Gastroesophageal sphincter (tissue), 4 donors: ENCODE data around the gene AUTS2. TPM values are rescaled to one million over a fixed set of nuclear protein-coding genes. Genes with fewer than 3 reads are reported as not detected.

ENCODE experiments used
- ATAC-seq: fragments of 150-250 bp; one replicate; pipeline ENCODE4 v1.9.1; 2016; ENCODE audit warnings: mild to moderate bottlenecking, moderate library complexity
- H3K27ac ChIP-seq, 4 donors: fragments of 200-600 bp; sonication (generic) in 3 of 4; 1 replicate in 3 of 4; 2 replicates in 1 of 4; pipeline ENCODE4 v1.5.1; 2016 to 2019
- H3K27me3 ChIP-seq: fragments of 200-600 bp; sonication (generic); one replicate; pipeline ENCODE4 v1.5.1; 2019
- H3K36me3 ChIP-seq, 2 donors: fragments of 200-600 bp; sonication (generic); one replicate each; pipeline ENCODE4 v1.5.1; 2019; ENCODE audit warnings: control low read depth in 1 of 2
- H3K4me1 ChIP-seq, 3 donors: fragments of 200-600 bp; sonication (generic); 1 replicate in 2 of 3; 2 replicates in 1 of 3; pipeline ENCODE4 v1.5.1; 2016 to 2019; ENCODE audit warnings: control low read depth in 2 of 3
- H3K4me3 ChIP-seq, 2 donors: fragments of 200-600 bp; sonication (generic); one replicate each; pipeline ENCODE4 v1.5.1; 2019; ENCODE audit warnings: mild to moderate bottlenecking in 1 of 2, moderate library complexity in 1 of 2
- H3K9me3 ChIP-seq, 3 donors: fragments of 200-600 bp; sonication (generic); one replicate each; pipeline ENCODE4 v1.5.1; 2017 to 2019; ENCODE audit warnings: control low read depth in 2 of 3
- EP300 ChIP-seq: sonication (generic); formaldehyde crosslinking; IDR thresholded peaks from one replicate; pipeline ENCODE4 v1.6.1; 2017; ENCODE audit warnings: antibody characterized with exemption, mild to moderate bottlenecking
- POLR2A ChIP-seq, 2 donors: fragments of 450-650 bp; IDR thresholded peaks; one replicate each; pipeline ENCODE4 v1.6.1; 2017; ENCODE audit warnings: antibody characterized with exemption in 2 of 2, mild to moderate bottlenecking in 2 of 2, moderate library complexity in 1 of 2
- POLR2AphosphoS5 ChIP-seq: sonication (generic); formaldehyde crosslinking; IDR thresholded peaks from one replicate; pipeline ENCODE4 v1.6.1; 2017; ENCODE audit warnings: antibody characterized with exemption
- WGBS, 2 donors: methylation state at CpG; one replicate each; pipeline ENCODE4 v1.1.5; 2018; ENCODE audit warnings: low coverage in 1 of 2; 5-methylcytosine and 5-hydroxymethylcytosine counted together
- total RNA-seq, 4 donors: library from RNA; depleted of rRNA; stranded (reverse); fragments of >200 nt; gene quantifications; one replicate each; pipeline ENCODE4 v1.1.0, GENCODE V29; 2016
- TF ChIP-seq, protein P1 (sequence below), 4 experiments: fragments of 200-600 bp in 2 of 4; fragments of 450-650 bp in 2 of 4; sonication (generic) in 1 of 4; IDR thresholded peaks; one replicate each; pipeline ENCODE4 v1.5.1; 2017 to 2019; ENCODE audit warnings: antibody characterized with exemption in 4 of 4, mild to moderate bottlenecking in 2 of 4, moderate library complexity in 2 of 4

AUTS2 gene
- total RNA-seq, 4 donors from 2014 or later, result 12.2 to 48.7 (median 44.1) TPM

DNA sequence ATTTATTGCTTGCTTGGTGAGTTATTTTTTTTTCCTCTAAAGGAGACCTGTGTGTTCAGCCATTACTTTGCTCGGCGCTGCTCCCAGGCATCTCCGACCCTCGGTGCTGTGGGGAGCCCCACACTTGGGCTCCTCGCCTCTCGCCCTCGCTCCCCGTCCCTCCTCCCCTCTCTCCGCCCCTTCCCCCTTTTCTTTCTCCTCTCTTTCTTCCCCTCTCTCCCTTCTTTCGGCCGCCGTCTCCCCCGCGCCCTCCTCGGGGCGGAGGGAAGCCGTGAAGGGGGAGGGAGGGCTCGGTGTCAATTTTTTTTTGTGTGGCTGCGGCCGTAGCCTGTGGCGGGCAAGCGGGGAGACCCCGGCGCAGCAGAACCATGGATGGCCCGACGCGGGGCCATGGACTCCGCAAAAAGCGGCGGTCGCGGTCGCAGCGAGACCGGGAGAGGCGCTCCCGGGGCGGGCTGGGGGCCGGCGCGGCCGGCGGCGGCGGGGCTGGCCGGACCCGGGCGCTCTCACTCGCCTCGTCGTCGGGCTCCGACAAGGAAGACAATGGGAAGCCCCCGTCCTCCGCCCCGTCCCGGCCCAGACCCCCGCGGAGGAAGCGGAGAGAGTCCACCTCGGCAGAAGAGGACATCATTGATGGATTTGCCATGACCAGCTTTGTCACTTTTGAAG lies 1.1 kb downstream of the AUTS2 start:
- TF ChIP-seq, protein P1, sequence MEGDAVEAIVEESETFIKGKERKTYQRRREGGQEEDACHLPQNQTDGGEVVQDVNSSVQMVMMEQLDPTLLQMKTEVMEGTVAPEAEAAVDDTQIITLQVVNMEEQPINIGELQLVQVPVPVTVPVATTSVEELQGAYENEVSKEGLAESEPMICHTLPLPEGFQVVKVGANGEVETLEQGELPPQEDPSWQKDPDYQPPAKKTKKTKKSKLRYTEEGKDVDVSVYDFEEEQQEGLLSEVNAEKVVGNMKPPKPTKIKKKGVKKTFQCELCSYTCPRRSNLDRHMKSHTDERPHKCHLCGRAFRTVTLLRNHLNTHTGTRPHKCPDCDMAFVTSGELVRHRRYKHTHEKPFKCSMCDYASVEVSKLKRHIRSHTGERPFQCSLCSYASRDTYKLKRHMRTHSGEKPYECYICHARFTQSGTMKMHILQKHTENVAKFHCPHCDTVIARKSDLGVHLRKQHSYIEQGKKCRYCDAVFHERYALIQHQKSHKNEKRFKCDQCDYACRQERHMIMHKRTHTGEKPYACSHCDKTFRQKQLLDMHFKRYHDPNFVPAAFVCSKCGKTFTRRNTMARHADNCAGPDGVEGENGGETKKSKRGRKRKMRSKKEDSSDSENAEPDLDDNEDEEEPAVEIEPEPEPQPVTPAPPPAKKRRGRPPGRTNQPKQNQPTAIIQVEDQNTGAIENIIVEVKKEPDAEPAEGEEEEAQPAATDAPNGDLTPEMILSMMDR (IDR thresholded peaks at IDR 0.05), result peak in 1 of 4 experiments; percentile 8
- TF ChIP-seq POLR2A (IDR thresholded peaks at IDR 0.05), result no peak
- no peaks in the 10 kb centered on the region for H3K27me3 ChIP-seq
- no peaks in the 10 kb centered on the region for H3K36me3 ChIP-seq
- ATAC-seq, result no peak
- 0 to 2% methylated on average over 9 of the region's 61 CpGs for WGBS, 2 donors
- no peaks in the 10 kb centered on the region for H3K9me3 ChIP-seq
- peak overlapping the region; percentile 5 to 94 (median 88) for H3K27ac ChIP-seq
- peak overlapping the region; percentile 87 to 94 for H3K4me3 ChIP-seq
- H3K4me1 ChIP-seq, result peaks cover 3 to 62% (median 9%) of the 10 kb centered on the region in 3 donors

DNA sequence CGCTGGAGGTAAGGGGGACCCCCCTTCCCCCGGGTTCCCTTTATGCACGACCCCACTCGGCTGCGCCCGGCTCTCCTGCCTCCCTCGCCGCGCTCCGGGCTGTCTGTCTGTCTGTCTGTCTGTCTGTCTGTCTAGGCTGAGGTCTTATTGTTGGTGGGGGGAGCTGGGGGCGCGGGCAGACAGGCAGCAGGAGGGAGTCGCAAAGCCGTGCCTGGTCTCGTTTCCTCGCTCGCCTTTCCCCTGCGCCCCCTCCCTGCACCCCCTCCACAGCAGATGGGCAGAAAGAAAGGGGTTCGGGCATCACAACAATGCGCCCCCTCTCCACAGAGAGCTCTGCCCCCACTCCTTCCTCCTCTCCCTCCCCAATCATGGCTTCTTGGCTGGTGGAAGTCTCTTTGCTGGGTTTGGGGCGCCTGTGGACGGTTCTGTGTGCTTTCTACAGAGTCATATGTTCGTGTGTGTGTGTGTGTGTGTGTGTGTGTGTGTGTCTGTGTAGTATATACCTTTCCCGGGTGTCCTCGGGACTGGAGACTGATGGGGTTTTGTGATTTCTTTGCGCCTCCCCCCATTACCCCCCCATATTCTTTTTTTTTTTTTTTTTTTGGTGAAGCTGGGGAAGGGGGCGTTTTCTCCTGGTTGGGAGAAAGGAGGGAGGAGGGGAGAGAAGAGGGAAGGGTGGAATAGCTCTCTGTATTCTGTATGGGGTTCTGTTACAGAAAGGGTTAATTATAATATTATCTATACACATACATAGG lies 1.9 kb downstream of the AUTS2 start:
- Histone ChIP-seq H3K9me3 (no peaks in the 10 kb centered on the region), H3K4me1 (peaks cover 4 to 70% (median 13%) of the 10 kb centered on the region in 3 donors), H3K27ac (peak overlapping the region in 2 of 4 donors; percentile 93 to 94), H3K4me3 (peak overlapping the region; percentile 87 to 94), H3K27me3 (no peaks in the 10 kb centered on the region), H3K36me3 (no peaks in the 10 kb centered on the region)
- ATAC-seq, result no peak
- TF ChIP-seq POLR2AphosphoS5, result no peak
- TF ChIP-seq POLR2A (IDR thresholded peaks at IDR 0.05), result no peak
- no peak for TF ChIP-seq EP300
- TF ChIP-seq, protein P1 (IDR thresholded peaks at IDR 0.05), result no peak
- WGBS, 2 donors, result 4% methylated on average over 9 of the region's 27 CpGs; no CpG with 5 or more reads in 1 of the 2 donors

DNA sequence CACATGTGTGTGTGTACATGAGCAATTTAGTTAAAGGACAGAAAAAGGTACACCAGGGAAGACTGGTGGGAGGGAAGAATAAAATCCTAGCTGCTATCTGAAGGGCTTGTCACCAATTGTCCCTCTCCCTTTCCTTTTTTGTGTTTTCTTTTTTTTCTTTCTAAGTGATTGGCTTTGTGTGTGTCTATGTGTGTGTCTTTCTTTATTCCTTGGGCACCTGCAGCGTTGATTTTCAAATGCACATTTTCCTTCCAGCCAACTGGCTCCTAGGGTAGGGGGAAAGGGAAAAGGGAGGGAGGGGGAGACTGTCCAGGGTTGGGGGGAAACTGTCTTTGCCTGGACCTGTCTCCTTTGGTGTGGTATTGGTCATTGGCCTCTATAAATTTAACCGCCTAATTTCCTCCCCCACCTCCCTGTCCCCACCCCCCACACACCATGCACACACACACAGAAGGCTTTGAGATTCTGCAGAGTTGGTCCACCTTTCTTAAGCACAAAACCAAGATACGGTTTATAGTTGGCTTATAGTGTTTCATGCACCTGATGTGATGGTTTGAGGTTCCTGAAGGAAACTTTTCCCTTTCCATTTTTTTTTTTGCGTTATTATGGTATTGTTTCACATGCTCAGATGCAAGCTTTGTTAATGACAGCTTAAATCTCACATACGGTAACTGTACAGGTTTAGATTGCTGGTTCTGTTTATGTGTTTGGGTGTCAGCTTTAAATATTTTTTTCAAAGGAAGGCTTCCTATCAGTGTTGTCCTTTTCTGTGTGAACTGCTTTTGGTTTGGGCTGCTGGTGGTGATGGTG lies 2.6 kb downstream of the AUTS2 start:
- Histone ChIP-seq H3K9me3 (no peaks in the 10 kb centered on the region), H3K27me3 (no peaks in the 10 kb centered on the region), H3K27ac (no peak overlapping the region), H3K36me3 (no peaks in the 10 kb centered on the region), H3K4me3 (peak overlapping the region; percentile 87 to 94), H3K4me1 (peaks cover 4 to 77% (median 15%) of the 10 kb centered on the region in 3 donors)
- WGBS, 2 donors, result 30 to 45% methylated on average over 2 to 5 of the region's 5 CpGs
- no peak for ATAC-seq
- TF ChIP-seq, protein P1 (IDR thresholded peaks at IDR 0.05), result no peak
- TF ChIP-seq EP300, result no peak
- no peak for TF ChIP-seq POLR2AphosphoS5
- no peak for TF ChIP-seq POLR2A (IDR thresholded peaks at IDR 0.05)

DNA sequence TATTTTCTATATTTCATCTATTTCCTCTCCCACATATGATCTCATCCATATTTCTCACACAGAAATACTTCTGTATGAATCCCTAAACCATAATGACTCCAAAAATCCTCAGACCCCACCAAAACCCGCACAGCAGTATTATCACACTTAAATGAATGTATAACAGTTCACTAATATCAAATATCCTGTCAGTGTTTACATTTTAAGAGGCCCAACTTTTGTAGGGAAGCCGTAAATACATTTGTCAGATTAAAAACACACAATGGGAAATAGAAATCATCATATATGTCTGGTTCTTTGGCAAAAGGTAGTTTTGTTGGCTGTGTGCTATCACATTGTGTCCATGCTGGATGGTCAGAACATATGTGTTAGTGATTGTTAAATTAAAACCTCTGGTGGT lies 4.2 kb downstream of the AUTS2 start:
- Histone ChIP-seq H3K27ac (no peak overlapping the region), H3K4me1 (peaks cover 4 to 66% (median 15%) of the 10 kb centered on the region in 3 donors), H3K36me3 (no peaks in the 10 kb centered on the region), H3K4me3 (no peak overlapping the region), H3K27me3 (no peaks in the 10 kb centered on the region), H3K9me3 (no peaks in the 10 kb centered on the region)
- TF ChIP-seq, protein P1 (IDR thresholded peaks at IDR 0.05), result no peak
- no peak for TF ChIP-seq POLR2A (IDR thresholded peaks at IDR 0.05)
- no peak for TF ChIP-seq EP300
- no peak for ATAC-seq
- WGBS, 2 donors, result 78 to 94% methylated on average over 2 of the region's 2 CpGs
